ENCODE data around the gene GSG1L.

The GSG1L gene

GRCh38 chr16:27759967-27760788 lies 303.3 kb downstream of the GSG1L start:
- no peak overlapping the region for H3K18ac ChIP-seq (ENCODE audit: low read depth in 1 of 2, low read length in 2 of 2)
- H4K8ac ChIP-seq (ENCODE audit: low read length), result no peak overlapping the region
- H3K36me3 ChIP-seq (ENCODE audit: control insufficient read depth in 1 of 2, insufficient read depth in 2 of 2, low read depth in 1 of 2, low read length in 2 of 2), result peaks cover 16 to 39% of the 10 kb centered on the region in 2 experiments
- no peak for DNase-seq
- no peaks in the 10 kb centered on the region for H3K27me3 ChIP-seq (ENCODE audit: control insufficient read depth in 1 of 2, insufficient read depth in 1 of 2, low read length in 2 of 2)
- no peak overlapping the region for H2BK15ac ChIP-seq (ENCODE audit: low read depth, poor library complexity, severe bottlenecking)
- H4K91ac ChIP-seq (ENCODE audit: low read length), result no peak overlapping the region
- H3K23ac ChIP-seq (ENCODE audit: low read length in 2 of 2), result no peak overlapping the region
- H3K4ac ChIP-seq (ENCODE audit: low read depth in 1 of 2, low read length in 2 of 2), result no peak overlapping the region
- no peak overlapping the region for H3K14ac ChIP-seq (ENCODE audit: low read length in 2 of 2)
- no peak overlapping the region for H3K4me3 ChIP-seq (ENCODE audit: insufficient read depth in 1 of 2, low read depth in 1 of 2, low read length in 2 of 2)
- H2BK12ac ChIP-seq (ENCODE audit: low read length in 2 of 2), result no peak overlapping the region
- 84% methylated on average over 13 of the region's 13 CpGs for WGBS
- no peak overlapping the region for H3K27ac ChIP-seq (ENCODE audit: low read length, poor library complexity, severe bottlenecking)
- H3K4me1 ChIP-seq (ENCODE audit: control insufficient read depth, insufficient read depth, low read depth, low read length), result peaks cover 35% of the 10 kb centered on the region
- H2AK5ac ChIP-seq (ENCODE audit: low read length, severe bottlenecking), result peak overlapping the region; percentile 77
- H3K9me3 ChIP-seq (ENCODE audit: control insufficient read depth, low read length), result peaks cover 12% of the 10 kb centered on the region
- no peak overlapping the region for H2BK120ac ChIP-seq (ENCODE audit: low read depth, low read length)
- H2BK5ac ChIP-seq (ENCODE audit: low read depth, low read length, poor library complexity, severe bottlenecking), result no peak overlapping the region
- H3K9ac ChIP-seq (ENCODE audit: low read length), result no peak overlapping the region
- no peaks in the 10 kb centered on the region for H3K79me1 ChIP-seq (replicated peaks; ENCODE audit: low read length, poor library complexity, severe bottlenecking)
- H2AFZ ChIP-seq (ENCODE audit: low read depth, low read length), result no peak overlapping the region
- no peak overlapping the region for H3K4me2 ChIP-seq (ENCODE audit: low read length, poor library complexity, severe bottlenecking)

GRCh38 chr16:27759301-27759871 lies 304.1 kb downstream of the GSG1L start:
- no peak overlapping the region for H4K91ac ChIP-seq (ENCODE audit: low read length)
- no peak overlapping the region for H2BK5ac ChIP-seq (ENCODE audit: low read depth, low read length, poor library complexity, severe bottlenecking)
- H2BK12ac ChIP-seq (ENCODE audit: low read length in 2 of 2), result peak overlapping the region in 1 of 2 experiments; percentile 15
- H3K4ac ChIP-seq (ENCODE audit: low read depth in 1 of 2, low read length in 2 of 2), result peak overlapping the region in 1 of 2 experiments; percentile 0
- H3K9ac ChIP-seq (ENCODE audit: low read length), result peak overlapping the region; percentile 28
- H4K8ac ChIP-seq (ENCODE audit: low read length), result peak overlapping the region; percentile 66
- H3K36me3 ChIP-seq (ENCODE audit: control insufficient read depth in 1 of 2, insufficient read depth in 2 of 2, low read depth in 1 of 2, low read length in 2 of 2), result peaks cover 19 to 39% of the 10 kb centered on the region in 2 experiments
- 74% methylated on average over 8 of the region's 9 CpGs for WGBS
- H3K79me1 ChIP-seq (replicated peaks; ENCODE audit: low read length, poor library complexity, severe bottlenecking), result no peaks in the 10 kb centered on the region
- peaks cover 36% of the 10 kb centered on the region for H3K4me1 ChIP-seq (ENCODE audit: control insufficient read depth, insufficient read depth, low read depth, low read length)
- H3K9me3 ChIP-seq (ENCODE audit: control insufficient read depth, low read length), result peaks cover 8% of the 10 kb centered on the region
- H2AFZ ChIP-seq (ENCODE audit: low read depth, low read length), result no peak overlapping the region
- H2BK120ac ChIP-seq (ENCODE audit: low read depth, low read length), result no peak overlapping the region
- H3K14ac ChIP-seq (ENCODE audit: low read length in 2 of 2), result peak overlapping the region in 1 of 2 experiments; percentile 13
- no peak overlapping the region for H3K23ac ChIP-seq (ENCODE audit: low read length in 2 of 2)
- peak overlapping the region; percentile 2 for H2AK5ac ChIP-seq (ENCODE audit: low read length, severe bottlenecking)
- peak; percentile 51 for DNase-seq
- H3K18ac ChIP-seq (ENCODE audit: low read depth in 1 of 2, low read length in 2 of 2), result no peak overlapping the region
- H3K27me3 ChIP-seq (ENCODE audit: control insufficient read depth in 1 of 2, insufficient read depth in 1 of 2, low read length in 2 of 2), result no peaks in the 10 kb centered on the region
- H3K27ac ChIP-seq (ENCODE audit: low read length, poor library complexity, severe bottlenecking), result peak overlapping the region; percentile 33
- H2BK15ac ChIP-seq (ENCODE audit: low read depth, poor library complexity, severe bottlenecking), result no peak overlapping the region
- H3K4me2 ChIP-seq (ENCODE audit: low read length, poor library complexity, severe bottlenecking), result no peak overlapping the region
- H3K4me3 ChIP-seq (ENCODE audit: insufficient read depth in 1 of 2, low read depth in 1 of 2, low read length in 2 of 2), result no peak overlapping the region

- Histone ChIP-seq H3K27ac (ENCODE audit: low read length, poor library complexity, severe bottlenecking) (no peak overlapping the region), H3K4me1 (ENCODE audit: control insufficient read depth, insufficient read depth, low read depth, low read length) (peaks cover 36% of the 10 kb centered on the region), H3K23ac (ENCODE audit: low read length in 2 of 2) (no peak overlapping the region), H3K14ac (ENCODE audit: low read length in 2 of 2) (no peak overlapping the region), H3K79me1 (replicated peaks; ENCODE audit: low read length, poor library complexity, severe bottlenecking) (no peaks in the 10 kb centered on the region), H2AK5ac (ENCODE audit: low read length, severe bottlenecking) (peak overlapping the region; percentile 16), H3K9ac (ENCODE audit: low read length) (no peak overlapping the region), H3K4me3 (ENCODE audit: insufficient read depth in 1 of 2, low read depth in 1 of 2, low read length in 2 of 2) (no peak overlapping the region), H3K4me2 (ENCODE audit: low read length, poor library complexity, severe bottlenecking) (no peak overlapping the region), H3K36me3 (ENCODE audit: control insufficient read depth in 1 of 2, insufficient read depth in 2 of 2, low read depth in 1 of 2, low read length in 2 of 2) (peaks cover 23 to 34% of the 10 kb centered on the region in 2 experiments), H3K18ac (ENCODE audit: low read depth in 1 of 2, low read length in 2 of 2) (no peak overlapping the region), H2BK15ac (ENCODE audit: low read depth, poor library complexity, severe bottlenecking) (no peak overlapping the region), H3K27me3 (ENCODE audit: control insufficient read depth in 1 of 2, insufficient read depth in 1 of 2, low read length in 2 of 2) (no peaks in the 10 kb centered on the region), H3K4ac (ENCODE audit: low read depth in 1 of 2, low read length in 2 of 2) (no peak overlapping the region), H2BK12ac (ENCODE audit: low read length in 2 of 2) (no peak overlapping the region), H2BK5ac (ENCODE audit: low read depth, low read length, poor library complexity, severe bottlenecking) (no peak overlapping the region), H2BK120ac (ENCODE audit: low read depth, low read length) (no peak overlapping the region), H3K9me3 (ENCODE audit: control insufficient read depth, low read length) (no peaks in the 10 kb centered on the region), H4K91ac (ENCODE audit: low read length) (no peak overlapping the region), H2AFZ (ENCODE audit: low read depth, low read length) (no peak overlapping the region), H4K8ac (ENCODE audit: low read length) (no peak overlapping the region)
- no peak for DNase-seq
- WGBS, result 99% methylated on average over 2 of the region's 2 CpGs
Observed at GRCh38 chr16:27758544-27758943, 305.0 kb downstream of the GSG1L start.

GRCh38 chr16:27756206-27756970 lies 307.1 kb downstream of the GSG1L start:
- WGBS, result 96% methylated on average over 10 of the region's 10 CpGs
- no peak overlapping the region for H2BK5ac ChIP-seq (ENCODE audit: low read depth, low read length, poor library complexity, severe bottlenecking)
- DNase-seq, result no peak

More at GRCh38 chr16:27756206-27756970, 307.1 kb downstream of the GSG1L start:
- no peaks in the 10 kb centered on the region for H3K79me1 ChIP-seq (replicated peaks; ENCODE audit: low read length, poor library complexity, severe bottlenecking)
- H2AFZ ChIP-seq (ENCODE audit: low read depth, low read length), result no peak overlapping the region
- no peaks in the 10 kb centered on the region for H3K27me3 ChIP-seq (ENCODE audit: control insufficient read depth in 1 of 2, insufficient read depth in 1 of 2, low read length in 2 of 2)
- H2AK5ac ChIP-seq (ENCODE audit: low read length, severe bottlenecking), result no peak overlapping the region
- no peak overlapping the region for H4K8ac ChIP-seq (ENCODE audit: low read length)
- H3K23ac ChIP-seq (ENCODE audit: low read length in 2 of 2), result no peak overlapping the region
- no peak overlapping the region for H3K4ac ChIP-seq (ENCODE audit: low read depth in 1 of 2, low read length in 2 of 2)
- no peak overlapping the region for H3K14ac ChIP-seq (ENCODE audit: low read length in 2 of 2)
- H3K4me3 ChIP-seq (ENCODE audit: insufficient read depth in 1 of 2, low read depth in 1 of 2, low read length in 2 of 2), result no peak overlapping the region
- H4K91ac ChIP-seq (ENCODE audit: low read length), result no peak overlapping the region
- H3K9ac ChIP-seq (ENCODE audit: low read length), result no peak overlapping the region
- H3K18ac ChIP-seq (ENCODE audit: low read depth in 1 of 2, low read length in 2 of 2), result no peak overlapping the region
- H2BK12ac ChIP-seq (ENCODE audit: low read length in 2 of 2), result no peak overlapping the region
- H2BK120ac ChIP-seq (ENCODE audit: low read depth, low read length), result no peak overlapping the region
- no peak overlapping the region for H3K27ac ChIP-seq (ENCODE audit: low read length, poor library complexity, severe bottlenecking)
- no peak overlapping the region for H3K4me2 ChIP-seq (ENCODE audit: low read length, poor library complexity, severe bottlenecking)
- peaks cover 23% of the 10 kb centered on the region for H3K4me1 ChIP-seq (ENCODE audit: control insufficient read depth, insufficient read depth, low read depth, low read length)
- H3K36me3 ChIP-seq (ENCODE audit: control insufficient read depth in 1 of 2, insufficient read depth in 2 of 2, low read depth in 1 of 2, low read length in 2 of 2), result peaks cover 20 to 23% of the 10 kb centered on the region in 2 experiments
- no peaks in the 10 kb centered on the region for H3K9me3 ChIP-seq (ENCODE audit: control insufficient read depth, low read length)
- H2BK15ac ChIP-seq (ENCODE audit: low read depth, poor library complexity, severe bottlenecking), result no peak overlapping the region
